Prostate gland (tissue), 2 donors: ENCODE measurements around the gene HYLS1. TPM values are rescaled to one million over a fixed set of nuclear protein-coding genes. Genes with fewer than 3 reads are reported as not detected.

Source experiments
- DNase-seq: peaks from one replicate; pipeline ENCODE4 v3.0.0-alpha.2; 2019; ENCODE audit warnings: low spot score
- H3K27ac ChIP-seq, 2 donors: fragments of 200-600 bp; sonication (generic); 2 replicates each; pipeline ENCODE4 v1.5.1; 2017 to 2019
- H3K27me3 ChIP-seq: fragments of 200-600 bp; sonication (generic); replicated peaks from 2 replicates; pipeline ENCODE4 v1.5.1; 2019; ENCODE audit not compliant: insufficient read depth
- H3K36me3 ChIP-seq, 2 donors: fragments of 200-600 bp; sonication (generic); 1 replicate in 1 of 2; 2 replicates in 1 of 2; pipeline versions ENCODE4 v1.5.1 to v1.8.1; 2017 to 2019
- H3K4me1 ChIP-seq: fragments of 200-600 bp; sonication (generic); replicated peaks from 2 replicates; pipeline ENCODE4 v1.5.1; 2019
- H3K4me3 ChIP-seq, 2 donors: fragments of 200-600 bp; sonication (generic); 2 replicates each; pipeline ENCODE4 v1.5.1; 2017 to 2019
- H3K9me3 ChIP-seq: fragments of 200-600 bp; sonication (generic); 2 replicates; pipeline ENCODE4 v1.5.1; 2017
- POLR2A ChIP-seq: fragments of 450-650 bp; IDR thresholded peaks from one replicate; pipeline ENCODE4 v1.6.1; 2016; ENCODE audit warnings: antibody characterized with exemption, mild to moderate bottlenecking
- POLR2AphosphoS5 ChIP-seq: sonication (generic); formaldehyde crosslinking; IDR thresholded peaks from one replicate; pipeline ENCODE4 v1.6.1; 2017; ENCODE audit warnings: antibody characterized with exemption
- WGBS: methylation state at CpG from one replicate; pipeline ENCODE4 v1.1.5; 2018; 5-methylcytosine and 5-hydroxymethylcytosine counted together
- intact Hi-C: fragments of 100-400 bp; cut with DNase I; formaldehyde crosslinking; loops from one replicate; pipeline ENCODE4 v1.14.2; 2022
- total RNA-seq, 2 donors: library from RNA; depleted of rRNA; stranded (reverse); fragments of >200 nt; gene quantifications; one replicate each; pipeline ENCODE4 v1.1.0, GENCODE V29; 2016
- TF ChIP-seq, protein P1 (sequence below), 4 experiments: fragments of 200-600 bp in 2 of 4; fragments of 450-650 bp in 2 of 4; sonication (generic) in 2 of 4; IDR thresholded peaks; 1 replicate in 3 of 4; 2 replicates in 1 of 4; pipeline ENCODE4 v1.5.1; 2016 to 2019; ENCODE audit warnings: antibody characterized with exemption in 4 of 4, mild to moderate bottlenecking in 2 of 4, moderate library complexity in 2 of 4

The HYLS1 gene
- total RNA-seq, 2 donors from 2014 or later: 4.4 to 6.5 TPM

GRCh38 chr11:125945797-125946520 is 58.5 kb downstream of the HYLS1 start, which contains the start of gene VSIG10L2:
Gene VSIG10L2, plus strand, starts transcription at chr11:125946044. Its CDS starts 12 bp downstream, at chr11:125946056.
- WGBS: 82% methylated on average over 8 of the region's 8 CpGs
- intact Hi-C loops: no loop called here
- Histone ChIP-seq H3K27ac (no peak within 1 kb of the TSS), H3K27me3 (no peaks in the 10 kb centered on the region), H3K4me1 (peaks cover 2% of the 10 kb centered on the region), H3K4me3 (no peak within 1 kb of the TSS), H3K36me3 (no peaks in the 10 kb centered on the region), H3K9me3 (no peaks in the 10 kb centered on the region)
- no peak for DNase-seq
- TF ChIP-seq POLR2A (no peak), POLR2AphosphoS5 (no peak)
- TF ChIP-seq, protein P1, sequence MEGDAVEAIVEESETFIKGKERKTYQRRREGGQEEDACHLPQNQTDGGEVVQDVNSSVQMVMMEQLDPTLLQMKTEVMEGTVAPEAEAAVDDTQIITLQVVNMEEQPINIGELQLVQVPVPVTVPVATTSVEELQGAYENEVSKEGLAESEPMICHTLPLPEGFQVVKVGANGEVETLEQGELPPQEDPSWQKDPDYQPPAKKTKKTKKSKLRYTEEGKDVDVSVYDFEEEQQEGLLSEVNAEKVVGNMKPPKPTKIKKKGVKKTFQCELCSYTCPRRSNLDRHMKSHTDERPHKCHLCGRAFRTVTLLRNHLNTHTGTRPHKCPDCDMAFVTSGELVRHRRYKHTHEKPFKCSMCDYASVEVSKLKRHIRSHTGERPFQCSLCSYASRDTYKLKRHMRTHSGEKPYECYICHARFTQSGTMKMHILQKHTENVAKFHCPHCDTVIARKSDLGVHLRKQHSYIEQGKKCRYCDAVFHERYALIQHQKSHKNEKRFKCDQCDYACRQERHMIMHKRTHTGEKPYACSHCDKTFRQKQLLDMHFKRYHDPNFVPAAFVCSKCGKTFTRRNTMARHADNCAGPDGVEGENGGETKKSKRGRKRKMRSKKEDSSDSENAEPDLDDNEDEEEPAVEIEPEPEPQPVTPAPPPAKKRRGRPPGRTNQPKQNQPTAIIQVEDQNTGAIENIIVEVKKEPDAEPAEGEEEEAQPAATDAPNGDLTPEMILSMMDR (IDR thresholded peaks at IDR 0.05): no peak

GRCh38 chr11:125946712-125947418 is 59.4 kb downstream of the HYLS1 start:
- intact Hi-C loops: no loop called here
- DNase-seq: no peak
- Histone ChIP-seq H3K9me3 (no peaks in the 10 kb centered on the region), H3K4me3 (no peak overlapping the region), H3K4me1 (peaks cover 9% of the 10 kb centered on the region), H3K36me3 (no peaks in the 10 kb centered on the region), H3K27ac (no peak overlapping the region), H3K27me3 (no peaks in the 10 kb centered on the region)
- WGBS: 94% methylated on average over 14 of the region's 14 CpGs
- no peak for TF ChIP-seq POLR2A
- no peak for TF ChIP-seq POLR2AphosphoS5
- TF ChIP-seq, protein P1 (IDR thresholded peaks at IDR 0.05): no peak

DNA sequence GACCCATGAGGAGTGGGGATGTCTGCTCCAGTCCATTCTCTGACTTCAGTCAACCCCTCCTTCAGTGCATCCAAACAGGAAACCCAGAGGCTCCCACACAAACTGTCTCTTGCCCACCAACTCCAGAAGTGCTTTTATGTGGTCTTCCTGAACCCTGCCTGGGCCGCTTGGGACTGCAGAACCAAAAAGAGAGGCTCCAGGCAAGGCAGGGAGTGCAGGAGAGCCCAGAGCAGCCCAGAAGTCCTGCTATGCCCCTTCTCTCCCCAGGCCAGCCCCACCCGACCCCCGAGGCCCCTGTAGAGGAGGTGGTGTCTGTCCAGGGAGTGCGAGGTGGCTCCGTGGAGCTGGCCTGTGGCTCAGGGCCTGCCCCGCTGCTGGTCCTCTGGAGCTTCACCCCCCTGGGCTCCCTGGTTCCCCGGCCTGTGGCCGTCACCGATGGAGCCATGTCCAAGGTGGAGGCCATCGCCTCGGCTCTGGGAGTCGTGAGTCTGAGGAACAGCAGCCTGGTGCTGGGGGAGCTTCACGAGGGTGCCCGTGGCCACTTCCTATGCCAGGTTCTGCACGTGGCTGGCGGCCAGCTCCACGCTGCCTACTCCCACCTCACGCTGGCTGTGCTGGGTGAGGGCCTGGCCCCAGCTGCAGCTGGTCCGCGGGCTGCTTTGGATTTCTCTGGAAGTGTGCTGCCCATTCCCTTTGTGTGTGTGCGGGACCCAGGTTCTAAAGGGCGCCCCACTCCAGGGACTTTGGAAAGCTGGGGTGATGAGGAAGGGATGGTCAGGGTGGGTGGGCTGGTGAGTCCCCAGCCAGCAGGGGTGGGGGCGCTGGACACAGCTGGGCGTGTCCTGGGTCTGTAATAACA is 60.2 kb downstream of the HYLS1 start:
- no peak overlapping the region for H3K4me3 ChIP-seq
- H3K36me3 ChIP-seq: no peaks in the 10 kb centered on the region
- no peaks in the 10 kb centered on the region for H3K9me3 ChIP-seq
- TF ChIP-seq POLR2AphosphoS5 (no peak), POLR2A (no peak)
- TF ChIP-seq, protein P1 (IDR thresholded peaks at IDR 0.05): no peak
- H3K27me3 ChIP-seq: no peaks in the 10 kb centered on the region
- DNase-seq: no peak
- WGBS: 94% methylated on average over 24 of the region's 24 CpGs
- H3K4me1 ChIP-seq: peaks cover 13% of the 10 kb centered on the region
- no peak overlapping the region for H3K27ac ChIP-seq
- intact Hi-C loops: no loop called here

- no peak for DNase-seq
- 92% methylated on average over 23 of the region's 23 CpGs for WGBS
- H3K27ac ChIP-seq: no peak overlapping the region
- peaks cover 17% of the 10 kb centered on the region for H3K4me1 ChIP-seq
- no peaks in the 10 kb centered on the region for H3K9me3 ChIP-seq
- intact Hi-C loops: no loop called here
- H3K27me3 ChIP-seq: no peaks in the 10 kb centered on the region
- TF ChIP-seq POLR2A (no peak), POLR2AphosphoS5 (no peak)
- TF ChIP-seq, protein P1 (IDR thresholded peaks at IDR 0.05): no peak
- no peaks in the 10 kb centered on the region for H3K36me3 ChIP-seq
- H3K4me3 ChIP-seq: no peak overlapping the region
These were observed 61.0 kb downstream of the HYLS1 start for GRCh38 chr11:125948278-125949051.
